ENCODE measurements around the gene SESTD1.

Gene SESTD1, protein sequence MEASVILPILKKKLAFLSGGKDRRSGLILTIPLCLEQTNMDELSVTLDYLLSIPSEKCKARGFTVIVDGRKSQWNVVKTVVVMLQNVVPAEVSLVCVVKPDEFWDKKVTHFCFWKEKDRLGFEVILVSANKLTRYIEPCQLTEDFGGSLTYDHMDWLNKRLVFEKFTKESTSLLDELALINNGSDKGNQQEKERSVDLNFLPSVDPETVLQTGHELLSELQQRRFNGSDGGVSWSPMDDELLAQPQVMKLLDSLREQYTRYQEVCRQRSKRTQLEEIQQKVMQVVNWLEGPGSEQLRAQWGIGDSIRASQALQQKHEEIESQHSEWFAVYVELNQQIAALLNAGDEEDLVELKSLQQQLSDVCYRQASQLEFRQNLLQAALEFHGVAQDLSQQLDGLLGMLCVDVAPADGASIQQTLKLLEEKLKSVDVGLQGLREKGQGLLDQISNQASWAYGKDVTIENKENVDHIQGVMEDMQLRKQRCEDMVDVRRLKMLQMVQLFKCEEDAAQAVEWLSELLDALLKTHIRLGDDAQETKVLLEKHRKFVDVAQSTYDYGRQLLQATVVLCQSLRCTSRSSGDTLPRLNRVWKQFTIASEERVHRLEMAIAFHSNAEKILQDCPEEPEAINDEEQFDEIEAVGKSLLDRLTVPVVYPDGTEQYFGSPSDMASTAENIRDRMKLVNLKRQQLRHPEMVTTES

DNA sequence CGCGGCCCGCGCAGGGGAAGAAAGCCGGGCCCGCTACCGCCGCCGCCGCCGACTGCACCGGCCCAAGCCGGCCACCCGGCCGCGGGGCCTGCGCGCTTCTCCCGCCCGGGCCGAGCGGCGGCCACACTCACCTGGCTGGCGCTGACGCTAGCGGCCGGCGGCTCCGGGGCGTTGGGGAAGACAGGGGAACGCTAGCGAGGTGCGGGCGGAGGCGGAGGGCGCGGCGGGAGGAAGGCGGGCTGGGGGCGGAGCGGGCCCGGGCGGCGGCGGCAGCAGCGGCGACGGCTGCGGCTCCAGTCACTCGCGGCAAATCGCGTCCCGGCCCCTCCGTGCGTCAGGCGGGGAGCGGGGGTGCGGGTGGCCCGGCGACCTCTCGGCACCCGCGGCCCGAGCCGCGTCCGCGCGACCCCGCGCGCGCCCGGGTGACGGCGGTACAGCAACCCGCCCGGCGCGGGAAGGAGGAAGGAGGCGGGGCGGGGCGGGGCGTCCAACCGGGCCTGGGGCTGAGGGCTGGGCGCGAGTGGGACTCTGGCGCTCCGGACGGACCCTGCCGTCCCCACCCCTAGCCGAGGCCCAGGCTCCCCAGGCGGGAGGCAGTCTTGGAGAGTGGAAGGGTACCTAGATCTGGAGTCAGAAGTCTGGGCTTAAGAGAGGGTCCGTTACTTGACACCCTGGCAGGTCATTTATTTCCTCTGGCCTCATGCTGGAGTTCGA is at the start of gene SESTD1:
Gene SESTD1 (minus strand): TSS at position 465 of the 714 bp plus-strand sequence. CDS start 72,991 bp downstream, outside the sequence.
- peak; percentile 79 for DNase-seq

- no peak for DNase-seq
These were observed 48.4 kb upstream of the SESTD1 start for GRCh38 chr2:179313057-179313456.

GRCh38 chr2:179311101-179311500 is 46.5 kb upstream of the SESTD1 start:
- no peak for DNase-seq

DNA sequence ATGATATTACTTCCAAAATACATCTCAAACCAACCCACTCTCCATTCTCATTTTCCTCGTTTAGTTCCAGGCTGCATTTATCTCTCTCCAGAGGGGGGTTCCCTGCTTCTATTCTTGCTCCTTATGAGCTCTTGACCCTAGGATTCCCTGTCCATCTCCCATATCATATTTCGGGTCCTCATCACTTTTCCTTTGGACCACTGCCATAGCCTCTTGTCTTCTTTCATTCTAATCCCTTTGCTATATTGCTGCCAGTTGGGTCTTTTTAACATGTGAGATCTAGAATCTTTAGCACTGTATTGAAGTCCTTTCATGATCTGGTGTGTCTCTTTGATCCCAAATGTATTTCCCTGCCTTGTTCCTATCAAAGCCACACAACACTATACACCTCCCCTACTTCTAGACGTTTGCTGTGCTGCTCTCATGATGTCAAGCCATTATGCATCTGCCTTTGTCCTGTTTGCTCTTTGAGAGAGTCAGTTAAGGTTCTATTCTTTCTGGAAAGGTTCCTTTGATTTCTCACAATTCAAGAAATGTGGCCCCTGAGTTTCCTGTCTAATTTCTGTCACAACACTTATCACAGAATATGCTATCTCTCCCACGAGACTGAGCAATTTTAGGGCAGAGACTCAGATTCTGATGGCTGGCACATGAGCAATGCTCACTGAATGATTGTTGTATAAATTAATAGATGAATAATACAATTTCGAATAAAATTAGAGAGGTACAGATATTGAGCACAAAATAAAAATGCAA is 43.2 kb upstream of the SESTD1 start:
- DNase-seq, result no peak

GRCh38 chr2:179305125-179305524 is 40.5 kb upstream of the SESTD1 start:
- no peak for DNase-seq

GRCh38 chr2:179304424-179304823 is 39.8 kb upstream of the SESTD1 start:
- no peak for DNase-seq

- no peak for DNase-seq
These were observed 38.3 kb upstream of the SESTD1 start for GRCh38 chr2:179302764-179303571.

DNA sequence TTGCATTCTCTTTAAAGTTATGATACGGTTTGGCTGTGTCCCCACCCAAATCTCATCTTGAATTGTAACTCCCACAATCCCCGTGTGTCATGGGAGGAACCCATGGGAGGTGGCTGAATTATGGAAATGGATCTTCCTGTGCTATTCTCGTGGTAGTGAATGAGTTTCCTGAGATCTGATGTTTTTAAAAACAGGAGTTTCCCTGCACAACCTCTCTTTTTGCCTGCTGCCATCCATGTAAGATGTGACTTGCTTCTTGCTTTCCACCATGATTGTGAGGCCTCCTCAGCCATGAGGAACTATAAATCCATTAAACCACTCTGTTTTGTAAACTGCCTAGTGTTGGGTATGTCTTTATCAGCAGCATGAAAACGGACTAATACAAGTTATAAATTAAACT is 37.5 kb upstream of the SESTD1 start:
- no peak for DNase-seq

DNA sequence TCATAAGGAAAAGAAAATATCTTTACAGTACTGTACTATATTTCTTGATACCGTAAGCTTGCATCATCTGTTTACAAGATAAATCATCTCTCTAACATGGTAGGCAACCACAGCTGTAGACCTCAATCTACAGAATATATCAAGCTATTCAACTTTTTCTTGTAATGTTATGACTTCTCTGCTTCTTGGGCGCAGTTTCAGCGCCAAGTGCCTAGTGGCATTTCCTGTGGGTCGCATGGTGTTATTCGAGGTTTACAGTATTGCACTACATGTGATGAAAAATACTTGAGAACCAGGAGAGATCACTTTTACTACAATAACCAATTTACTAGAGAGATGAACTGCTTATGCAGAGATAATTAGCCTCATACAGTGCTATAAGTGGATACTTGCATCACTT is 34.0 kb upstream of the SESTD1 start:
- no peak for DNase-seq

DNA sequence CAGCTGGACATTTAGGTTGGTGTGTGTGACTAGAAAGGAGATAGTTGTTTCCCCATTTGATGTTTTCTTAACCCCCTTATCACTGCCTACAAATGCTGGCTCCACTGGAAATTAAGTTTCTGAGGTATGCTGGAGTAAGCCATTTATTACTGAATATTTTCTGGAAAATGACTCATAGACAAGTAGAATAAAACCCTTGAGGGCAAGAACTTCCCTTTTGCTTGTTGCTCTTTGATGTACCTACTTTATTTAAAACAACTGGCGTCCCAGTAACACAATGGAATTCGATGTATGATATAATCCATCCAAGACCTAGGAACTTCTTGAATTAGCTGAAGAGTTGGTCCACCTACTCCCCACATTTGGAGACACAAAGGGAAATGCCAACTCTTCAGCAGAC is 33.3 kb upstream of the SESTD1 start:
- DNase-seq, result no peak

DNA sequence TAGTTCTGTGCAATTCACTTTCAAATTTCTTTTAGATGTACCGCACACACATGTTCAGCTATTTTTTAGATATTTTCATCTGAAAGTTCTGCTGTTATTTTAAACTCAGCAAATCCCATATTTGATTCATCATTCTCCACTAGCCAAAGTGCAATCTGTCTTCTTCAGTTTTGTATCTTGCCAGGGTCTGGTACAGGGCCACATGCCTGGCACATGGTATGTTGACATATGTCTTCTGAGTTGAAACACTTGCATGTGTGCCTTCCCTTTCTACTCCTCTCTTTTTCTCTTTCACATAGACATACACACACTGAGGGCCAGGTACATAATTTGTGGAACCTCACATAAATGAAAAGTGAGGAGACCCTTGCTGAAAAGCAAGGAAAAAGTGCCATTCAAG is 25.7 kb upstream of the SESTD1 start:
- DNase-seq, result no peak

- DNase-seq, result no peak
These were observed 20.4 kb upstream of the SESTD1 start for GRCh38 chr2:179285060-179285459.

DNA sequence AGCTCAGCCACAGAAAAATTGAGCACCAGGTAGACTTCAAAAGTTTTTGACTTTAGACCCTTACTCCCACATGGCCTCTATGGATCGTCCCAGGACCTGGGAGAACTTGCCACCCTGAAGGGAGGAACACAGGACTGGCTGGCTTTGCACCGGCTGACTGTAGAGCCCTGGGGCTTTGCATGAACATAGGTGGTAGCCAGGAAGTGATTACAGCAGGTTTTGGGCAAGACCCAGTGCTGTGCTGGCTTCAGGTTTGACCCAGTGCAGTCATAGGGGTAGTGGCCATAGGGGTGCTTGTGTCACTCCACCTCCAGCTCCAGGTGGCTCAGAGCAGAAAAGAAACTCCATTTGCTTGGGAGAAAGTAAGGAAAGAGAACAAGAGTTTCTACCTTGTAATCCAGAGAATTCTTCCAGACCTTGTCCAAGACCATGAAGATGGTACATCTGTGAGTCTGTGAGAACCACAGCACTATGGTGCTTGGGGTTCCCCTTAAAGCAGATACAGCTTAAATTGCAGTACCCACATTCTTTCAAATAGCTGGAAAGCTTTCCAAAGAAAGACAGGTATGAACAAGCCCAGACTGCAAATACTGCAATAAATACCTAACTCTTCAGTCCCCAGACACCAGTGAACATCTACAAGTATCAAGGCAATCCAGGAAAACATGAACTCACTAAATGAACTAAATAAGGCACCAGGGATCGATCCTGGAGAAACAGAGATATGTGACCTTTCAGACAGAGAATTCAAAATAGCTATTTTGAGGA is 13.0 kb upstream of the SESTD1 start:
- DNase-seq, result no peak

GRCh38 chr2:179275253-179276012 is 10.8 kb upstream of the SESTD1 start:
- no peak for DNase-seq

GRCh38 chr2:179274749-179275148 is 10.1 kb upstream of the SESTD1 start:
- peak; percentile 59 for DNase-seq

DNA sequence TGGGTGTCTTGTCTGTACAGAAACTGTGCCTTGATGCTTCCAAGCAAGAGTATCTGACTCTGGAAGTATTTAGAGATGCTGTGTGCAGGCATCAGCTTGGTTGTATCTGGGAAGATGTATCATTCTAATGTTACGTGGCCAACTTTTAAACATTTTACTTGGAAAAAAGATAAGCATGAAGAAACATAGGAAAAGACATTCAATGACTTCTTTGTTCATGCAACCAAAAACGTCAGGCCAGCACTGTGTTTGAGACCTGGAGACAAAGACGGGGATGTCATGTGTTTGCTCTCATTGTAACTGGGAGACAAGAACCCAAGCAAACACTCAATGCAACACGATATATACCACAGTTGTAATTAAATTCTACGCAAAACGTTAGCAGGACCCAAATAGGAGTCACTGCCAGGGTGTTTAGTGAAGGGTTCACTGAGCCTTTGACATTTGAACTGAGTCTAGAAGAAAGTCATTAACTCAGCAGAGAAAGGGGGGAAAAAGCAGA is 8.9 kb upstream of the SESTD1 start:
- no peak for DNase-seq

- no peak for DNase-seq
These were observed 8.0 kb upstream of the SESTD1 start for GRCh38 chr2:179272406-179273192.

DNA sequence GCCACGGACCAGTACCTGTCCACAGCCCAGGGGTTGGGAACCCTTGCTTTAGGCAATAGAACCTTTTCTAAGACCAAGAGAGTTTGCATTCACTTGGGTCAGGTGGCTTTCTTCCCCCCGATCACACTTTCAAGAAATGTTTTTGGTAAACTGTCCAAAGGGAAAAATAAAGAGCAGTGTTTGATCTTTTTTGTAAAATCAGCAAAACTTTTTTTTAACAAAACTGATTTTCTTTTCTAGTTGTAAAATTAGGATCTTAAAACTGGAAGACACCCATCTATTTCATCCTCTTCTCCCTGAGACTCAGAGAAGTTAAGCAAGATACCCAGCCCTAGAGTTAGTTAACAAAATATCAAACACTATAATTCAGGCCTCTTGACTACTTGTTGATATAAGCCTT is 6.1 kb upstream of the SESTD1 start:
- DNase-seq, result no peak

DNA sequence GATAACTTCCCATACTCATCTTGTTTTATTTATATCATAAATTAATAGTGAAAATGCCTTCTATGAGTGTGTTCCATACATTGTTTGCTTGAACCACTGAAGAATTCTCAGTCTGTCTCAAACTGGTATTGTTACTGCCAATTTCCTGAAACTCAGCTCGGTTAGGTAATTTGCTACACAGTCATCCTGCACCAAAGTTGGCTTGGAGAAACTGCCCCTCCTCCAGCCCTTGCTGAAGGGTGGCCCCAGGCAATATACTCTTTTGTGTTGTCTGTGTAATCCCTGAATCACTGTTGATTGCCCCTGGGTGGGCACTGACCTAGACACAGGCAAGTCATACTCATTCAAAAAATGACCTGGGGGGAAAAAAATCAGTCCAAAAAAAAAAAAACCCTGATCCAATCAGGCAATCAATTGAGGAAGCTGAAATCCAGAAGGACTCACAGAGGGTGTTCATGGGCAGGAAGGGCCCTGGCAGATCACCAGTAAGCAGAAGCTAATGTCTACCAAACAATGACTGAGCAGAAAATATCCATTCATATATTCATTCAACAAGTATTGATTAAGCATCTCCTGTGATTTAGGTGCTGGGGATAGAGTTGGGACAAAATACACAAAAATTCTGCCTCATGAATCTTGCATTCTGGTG is 3.8 kb upstream of the SESTD1 start:
- peak; percentile 28 for DNase-seq
